Measurements from ENCODE around the gene SIX5.

The SIX5 gene

GRCh38 chr19:45762870-45763631 is 6.0 kb downstream of the SIX5 start:
- TF ChIP-seq MAX (IDR thresholded peaks at IDR 0.05; ENCODE audit: low read depth, low read length) (no peak), POLR2A (IDR thresholded peaks at IDR 0.05; ENCODE audit: extremely low read depth, insufficient read length) (no peak), CTCF (IDR thresholded peaks at IDR 0.05; ENCODE audit: low read depth, low read length) (no peak), MYC (IDR thresholded peaks at IDR 0.05; ENCODE audit: low read depth, low read length) (no peak)
- DNase-seq (ENCODE audit: low read depth) = no peak
- H3K4me3 ChIP-seq (ENCODE audit: low read depth, low read length) = no peak overlapping the region

- TF ChIP-seq MYC (IDR thresholded peaks at IDR 0.05; ENCODE audit: low read depth, low read length) = no peak
- TF ChIP-seq MAX (IDR thresholded peaks at IDR 0.05; ENCODE audit: low read depth, low read length) = no peak
- TF ChIP-seq POLR2A (IDR thresholded peaks at IDR 0.05; ENCODE audit: extremely low read depth, insufficient read length) = no peak
- no peak for TF ChIP-seq CTCF (IDR thresholded peaks at IDR 0.05; ENCODE audit: low read depth, low read length)
- H3K4me3 ChIP-seq (ENCODE audit: low read depth, low read length) = no peak overlapping the region
- no peak for DNase-seq (ENCODE audit: low read depth)
Measured at GRCh38 chr19:45761714-45762113, 7.3 kb downstream of the SIX5 start.

GRCh38 chr19:45758921-45759320 is 10.1 kb downstream of the SIX5 start:
- no peak for TF ChIP-seq MYC (IDR thresholded peaks at IDR 0.05; ENCODE audit: low read depth, low read length)
- TF ChIP-seq MAX (IDR thresholded peaks at IDR 0.05; ENCODE audit: low read depth, low read length) = no peak
- TF ChIP-seq CTCF (IDR thresholded peaks at IDR 0.05; ENCODE audit: low read depth, low read length) = no peak
- TF ChIP-seq POLR2A (IDR thresholded peaks at IDR 0.05; ENCODE audit: extremely low read depth, insufficient read length) = no peak

GRCh38 chr19:45757695-45758094 is 11.4 kb downstream of the SIX5 start:
- H3K4me3 ChIP-seq (ENCODE audit: low read depth, low read length) = no peak overlapping the region
- no peak for DNase-seq (ENCODE audit: low read depth)
- no peak for TF ChIP-seq POLR2A (IDR thresholded peaks at IDR 0.05; ENCODE audit: extremely low read depth, insufficient read length)
- TF ChIP-seq MAX (IDR thresholded peaks at IDR 0.05; ENCODE audit: low read depth, low read length) = no peak
- no peak for TF ChIP-seq MYC (IDR thresholded peaks at IDR 0.05; ENCODE audit: low read depth, low read length)
- TF ChIP-seq CTCF (IDR thresholded peaks at IDR 0.05; ENCODE audit: low read depth, low read length) = no peak

More at GRCh38 chr19:45758921-45759320, 10.1 kb downstream of the SIX5 start:
- H3K4me3 ChIP-seq (ENCODE audit: low read depth, low read length) = no peak overlapping the region
- no peak for DNase-seq (ENCODE audit: low read depth)

GRCh38 chr19:45754323-45754722 is 14.7 kb downstream of the SIX5 start:
- DNase-seq (ENCODE audit: low read depth) = no peak
- H3K4me3 ChIP-seq (ENCODE audit: low read depth, low read length) = no peak overlapping the region
- no peak for TF ChIP-seq CTCF (IDR thresholded peaks at IDR 0.05; ENCODE audit: low read depth, low read length)
- TF ChIP-seq MAX (IDR thresholded peaks at IDR 0.05; ENCODE audit: low read depth, low read length) = no peak
- TF ChIP-seq POLR2A (IDR thresholded peaks at IDR 0.05; ENCODE audit: extremely low read depth, insufficient read length) = no peak
- no peak for TF ChIP-seq MYC (IDR thresholded peaks at IDR 0.05; ENCODE audit: low read depth, low read length)
